Trophoblast cell (in vitro differentiated cells and primary cell): Measurements from ENCODE around the gene C1orf87.
"Not testable (repeated sequence)": the region's sequence is repeated elsewhere in the genome, so short reads cannot be mapped to it uniquely, and the experiment has no call there.

ENCODE experiments used
- DNase-seq, 2 donors: peaks; one replicate each; pipeline ENCODE4 v3.0.0-alpha.2; 2016
- H2AFZ ChIP-seq: 2 replicates; pipeline ENCODE4 v1.6.1; 2013; ENCODE audit warnings: low read length, moderate library complexity, mild to moderate bottlenecking; ENCODE audit not compliant: insufficient read depth, poor library complexity
- H2AK5ac ChIP-seq: 2 replicates; pipeline ENCODE4 v1.6.1; 2013; ENCODE audit warnings: mild to moderate bottlenecking, low read length
- H2BK120ac ChIP-seq: 2 replicates; pipeline ENCODE4 v1.6.1; 2013; ENCODE audit warnings: low read length, mild to moderate bottlenecking, moderate library complexity; ENCODE audit not compliant: insufficient read depth, poor library complexity
- H2BK12ac ChIP-seq: 2 replicates; pipeline ENCODE4 v1.6.1; 2013; ENCODE audit warnings: mild to moderate bottlenecking, low read length, moderate library complexity
- H2BK5ac ChIP-seq: 2 replicates; pipeline ENCODE4 v1.6.1; 2013; ENCODE audit warnings: low read length, low read depth, moderate library complexity, mild to moderate bottlenecking; ENCODE audit not compliant: poor library complexity
- H3K14ac ChIP-seq: 2 replicates; pipeline ENCODE4 v1.6.1; 2013; ENCODE audit warnings: mild to moderate bottlenecking, low read length
- H3K18ac ChIP-seq: 2 replicates; pipeline ENCODE4 v1.6.1; 2013; ENCODE audit warnings: mild to moderate bottlenecking, low read length
- H3K23ac ChIP-seq: 2 replicates; pipeline ENCODE4 v1.6.1; 2013; ENCODE audit warnings: low read length
- H3K27ac ChIP-seq: 2 replicates; pipeline ENCODE4 v1.5.1; 2013; ENCODE audit warnings: low read depth, mild to moderate bottlenecking, inconsistent platforms, low read length, moderate library complexity
- H3K27me3 ChIP-seq: 2 replicates; pipeline ENCODE4 v1.6.1; 2013; ENCODE audit warnings: inconsistent platforms, mild to moderate bottlenecking, low read length, moderate library complexity; ENCODE audit not compliant: insufficient read depth
- H3K36me3 ChIP-seq, 2 experiments: 1 replicate in 1 of 2; 2 replicates in 1 of 2; pipeline ENCODE4 v1.6.1; 2013; ENCODE audit warnings: low read length in 2 of 2, mild to moderate bottlenecking in 2 of 2, moderate library complexity in 1 of 2; ENCODE audit not compliant: insufficient read depth in 2 of 2, control insufficient read depth in 1 of 2
- H3K4ac ChIP-seq: 2 replicates; pipeline ENCODE4 v1.6.1; 2013; ENCODE audit warnings: low read depth, mild to moderate bottlenecking, low read length, moderate library complexity
- H3K4me1 ChIP-seq, 2 experiments: 1 replicate in 1 of 2; 2 replicates in 1 of 2; pipeline ENCODE4 v1.6.1; 2013; ENCODE audit warnings: low read length in 2 of 2, mild to moderate bottlenecking in 2 of 2, moderate library complexity in 1 of 2; ENCODE audit not compliant: insufficient read depth in 2 of 2, control insufficient read depth in 1 of 2
- H3K4me2 ChIP-seq: 2 replicates; pipeline ENCODE4 v1.6.1; 2013; ENCODE audit warnings: inconsistent platforms, mild to moderate bottlenecking, low read length, moderate library complexity
- H3K4me3 ChIP-seq: 2 replicates; pipeline ENCODE4 v1.5.1; 2013; ENCODE audit warnings: mild to moderate bottlenecking, low read depth, low read length, inconsistent platforms
- H3K79me1 ChIP-seq: one replicate; pipeline ENCODE4 v1.6.1; 2013; ENCODE audit warnings: low read length
- H3K79me2 ChIP-seq: 2 replicates; pipeline ENCODE4 v1.6.1; 2013; ENCODE audit warnings: low read length, mild to moderate bottlenecking; ENCODE audit not compliant: control insufficient read depth, insufficient read depth, poor library complexity
- H3K9ac ChIP-seq: 2 replicates; pipeline ENCODE4 v1.6.1; 2013; ENCODE audit warnings: mild to moderate bottlenecking, low read length
- H3K9me3 ChIP-seq: 2 replicates; pipeline ENCODE4 v1.6.1; 2013; ENCODE audit warnings: low read depth, mild to moderate bottlenecking, control low read depth, inconsistent platforms, low read length; ENCODE audit not compliant: insufficient read depth
- H4K12ac ChIP-seq: 2 replicates; pipeline ENCODE4 v1.6.1; 2013; ENCODE audit warnings: low read depth, mild to moderate bottlenecking, low read length, moderate library complexity
- H4K8ac ChIP-seq: 2 replicates; pipeline ENCODE4 v1.6.1; 2013; ENCODE audit warnings: low read depth, mild to moderate bottlenecking, low read length, moderate library complexity
- H4K91ac ChIP-seq: one replicate; pipeline ENCODE4 v1.6.1; 2013; ENCODE audit warnings: low read depth, mild to moderate bottlenecking, low read length, moderate library complexity
- WGBS: extraction: QIAGEN DNeasy Blood & Tissue Kit; methylation state at CpG from one replicate; pipeline ENCODE4 v1.1.7; 2013; ENCODE audit warnings: missing lambda C conversion rate; ENCODE audit not compliant: insufficient read length, insufficient coverage; ENCODE audit errors: extremely low coverage; 5-methylcytosine and 5-hydroxymethylcytosine counted together

Gene C1orf87

GRCh38 chr1:59973719-59974118 lies 99.9 kb downstream of the C1orf87 start:
- no peak overlapping the region for H4K91ac ChIP-seq
- no peak overlapping the region for H2AFZ ChIP-seq
- DNase-seq, result no peak
- H4K12ac ChIP-seq, result no peak overlapping the region
- no peaks in the 10 kb centered on the region for H3K4me1 ChIP-seq
- H3K23ac ChIP-seq, result no peak overlapping the region
- H2AK5ac ChIP-seq, result no peak overlapping the region
- no CpG with 5 or more reads among the region's 1 CpG for WGBS
- no peak overlapping the region for H3K4ac ChIP-seq
- H3K14ac ChIP-seq, result no peak overlapping the region
- no peaks in the 10 kb centered on the region for H3K27me3 ChIP-seq
- no peak overlapping the region for H3K9ac ChIP-seq
- H2BK120ac ChIP-seq, result no peak overlapping the region
- no peaks in the 10 kb centered on the region for H3K79me1 ChIP-seq
- H3K18ac ChIP-seq, result no peak overlapping the region
- no peak overlapping the region for H2BK12ac ChIP-seq
- no peak overlapping the region for H3K4me3 ChIP-seq
- H2BK5ac ChIP-seq, result no peak overlapping the region
- H3K36me3 ChIP-seq, result no peaks in the 10 kb centered on the region
- no peak overlapping the region for H3K27ac ChIP-seq
- no peak overlapping the region for H3K4me2 ChIP-seq
- H4K8ac ChIP-seq, result no peak overlapping the region
- H3K9me3 ChIP-seq, result no peaks in the 10 kb centered on the region
- no peaks in the 10 kb centered on the region for H3K79me2 ChIP-seq

GRCh38 chr1:59972216-59972927 lies 101.2 kb downstream of the C1orf87 start:
- Histone ChIP-seq H4K8ac (no peak overlapping the region), H2BK120ac (no peak overlapping the region), H2AK5ac (no peak overlapping the region), H4K91ac (no peak overlapping the region), H2AFZ (no peak overlapping the region), H3K79me2 (no peaks in the 10 kb centered on the region), H2BK12ac (no peak overlapping the region), H3K18ac (no peak overlapping the region), H3K14ac (no peak overlapping the region), H4K12ac (no peak overlapping the region), H3K9me3 (no peaks in the 10 kb centered on the region), H3K79me1 (no peaks in the 10 kb centered on the region), H2BK5ac (no peak overlapping the region), H3K4me2 (no peak overlapping the region), H3K23ac (no peak overlapping the region), H3K36me3 (no peaks in the 10 kb centered on the region), H3K9ac (no peak overlapping the region), H3K4ac (no peak overlapping the region), H3K27me3 (no peaks in the 10 kb centered on the region), H3K27ac (no peak overlapping the region), H3K4me1 (no peaks in the 10 kb centered on the region), H3K4me3 (no peak overlapping the region)
- no peak for DNase-seq
- no CpG with 5 or more reads among the region's 20 CpGs for WGBS

- no CpG with 5 or more reads among the region's 19 CpGs for WGBS
- H3K23ac ChIP-seq, result no peak overlapping the region
Measured at GRCh38 chr1:59971464-59971911, 102.1 kb downstream of the C1orf87 start.

GRCh38 chr1:59969542-59970175 lies 103.9 kb downstream of the C1orf87 start:
- not testable (repeated sequence) for H3K4me1 ChIP-seq, H3K4me3 ChIP-seq, H3K9me3 ChIP-seq, H3K27me3 ChIP-seq, H3K4me2 ChIP-seq, H3K9ac ChIP-seq, DNase-seq, H2AFZ ChIP-seq, H3K4ac ChIP-seq, H3K18ac ChIP-seq, H3K36me3 ChIP-seq, H3K79me1 ChIP-seq, H4K8ac ChIP-seq, H3K23ac ChIP-seq, H2BK5ac ChIP-seq, H2BK12ac ChIP-seq, H4K12ac ChIP-seq, H3K27ac ChIP-seq, H2BK120ac ChIP-seq, H3K79me2 ChIP-seq, H3K14ac ChIP-seq, H4K91ac ChIP-seq, H2AK5ac ChIP-seq
- no CpG with 5 or more reads among the region's 42 CpGs for whole genome bisulfite sequencing

More at GRCh38 chr1:59971464-59971911, 102.1 kb downstream of the C1orf87 start:
- peak; percentile 33 to 71 for DNase-seq
- Histone ChIP-seq H3K4me1 (no peaks in the 10 kb centered on the region), H4K12ac (no peak overlapping the region), H2AK5ac (no peak overlapping the region), H3K36me3 (no peaks in the 10 kb centered on the region), H3K4me2 (peak overlapping the region; percentile 21), H4K8ac (no peak overlapping the region), H3K18ac (no peak overlapping the region), H3K27ac (no peak overlapping the region), H3K79me1 (no peaks in the 10 kb centered on the region), H3K4me3 (no peak overlapping the region), H3K9ac (no peak overlapping the region), H3K27me3 (no peaks in the 10 kb centered on the region), H2BK120ac (no peak overlapping the region), H3K4ac (no peak overlapping the region), H4K91ac (no peak overlapping the region), H2BK5ac (no peak overlapping the region), H2AFZ (no peak overlapping the region), H3K9me3 (no peaks in the 10 kb centered on the region), H3K79me2 (no peaks in the 10 kb centered on the region), H2BK12ac (no peak overlapping the region), H3K14ac (no peak overlapping the region)
